ENCODE data around the gene MYO1B. TPM values are rescaled to one million over a fixed set of nuclear protein-coding genes. Genes with fewer than 3 reads are reported as not detected.

The MYO1B gene
- total and polyA plus RNA-seq, 2 donors from 2014 or later, result 24.5 to 64.8 TPM

DNA sequence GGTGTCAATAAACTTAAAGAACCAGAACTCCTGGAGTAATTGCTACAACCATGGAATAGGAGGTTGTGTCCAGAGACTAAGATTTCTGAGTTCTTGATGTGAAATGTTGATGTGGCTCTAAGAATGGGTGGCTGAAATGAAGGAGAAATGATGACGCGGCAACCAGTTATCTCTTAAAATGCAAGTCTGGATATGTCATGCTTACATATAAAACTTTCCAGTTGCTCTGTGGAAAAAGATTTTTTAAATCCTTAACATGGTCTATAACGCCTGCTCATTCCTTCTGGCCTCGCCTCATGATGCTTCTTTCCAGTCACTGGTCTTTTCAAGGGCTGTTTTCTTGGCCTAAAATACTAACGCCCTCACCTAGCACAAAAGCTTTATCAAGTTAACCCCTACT, 23.5 kb upstream of the MYO1B start:
- DNase-seq (no peak), FAIRE-seq (no peak)
- Histone ChIP-seq H3K27ac (ENCODE audit: low read depth in 2 of 2, low read length in 2 of 2) (no peak overlapping the region), H3K9me3 (ENCODE audit: control insufficient read depth in 2 of 3, insufficient read depth in 1 of 3, low read length in 3 of 3) (no peaks in the 10 kb centered on the region), H3K36me3 (ENCODE audit: control insufficient read depth in 2 of 3, insufficient read depth in 3 of 3, low read length in 3 of 3) (no peaks in the 10 kb centered on the region), H3K9ac (ENCODE audit: low read length in 3 of 3) (no peak overlapping the region), H3K4me3 (ENCODE audit: low read length in 3 of 3) (no peak overlapping the region), H3K4me1 (ENCODE audit: control insufficient read depth in 2 of 3, insufficient read depth in 2 of 3, low read depth in 1 of 3, low read length in 3 of 3) (no peaks in the 10 kb centered on the region), H3K27me3 (ENCODE audit: control insufficient read depth, insufficient read depth, low read length) (no peaks in the 10 kb centered on the region)
- TF ChIP-seq, protein P1, sequence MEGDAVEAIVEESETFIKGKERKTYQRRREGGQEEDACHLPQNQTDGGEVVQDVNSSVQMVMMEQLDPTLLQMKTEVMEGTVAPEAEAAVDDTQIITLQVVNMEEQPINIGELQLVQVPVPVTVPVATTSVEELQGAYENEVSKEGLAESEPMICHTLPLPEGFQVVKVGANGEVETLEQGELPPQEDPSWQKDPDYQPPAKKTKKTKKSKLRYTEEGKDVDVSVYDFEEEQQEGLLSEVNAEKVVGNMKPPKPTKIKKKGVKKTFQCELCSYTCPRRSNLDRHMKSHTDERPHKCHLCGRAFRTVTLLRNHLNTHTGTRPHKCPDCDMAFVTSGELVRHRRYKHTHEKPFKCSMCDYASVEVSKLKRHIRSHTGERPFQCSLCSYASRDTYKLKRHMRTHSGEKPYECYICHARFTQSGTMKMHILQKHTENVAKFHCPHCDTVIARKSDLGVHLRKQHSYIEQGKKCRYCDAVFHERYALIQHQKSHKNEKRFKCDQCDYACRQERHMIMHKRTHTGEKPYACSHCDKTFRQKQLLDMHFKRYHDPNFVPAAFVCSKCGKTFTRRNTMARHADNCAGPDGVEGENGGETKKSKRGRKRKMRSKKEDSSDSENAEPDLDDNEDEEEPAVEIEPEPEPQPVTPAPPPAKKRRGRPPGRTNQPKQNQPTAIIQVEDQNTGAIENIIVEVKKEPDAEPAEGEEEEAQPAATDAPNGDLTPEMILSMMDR (IDR thresholded peaks at IDR 0.05; ENCODE audit: borderline replicate concordance, extremely low read depth, insufficient read depth), result no peak
- intact Hi-C loops (cut with DNase I), result no loop called here

DNA sequence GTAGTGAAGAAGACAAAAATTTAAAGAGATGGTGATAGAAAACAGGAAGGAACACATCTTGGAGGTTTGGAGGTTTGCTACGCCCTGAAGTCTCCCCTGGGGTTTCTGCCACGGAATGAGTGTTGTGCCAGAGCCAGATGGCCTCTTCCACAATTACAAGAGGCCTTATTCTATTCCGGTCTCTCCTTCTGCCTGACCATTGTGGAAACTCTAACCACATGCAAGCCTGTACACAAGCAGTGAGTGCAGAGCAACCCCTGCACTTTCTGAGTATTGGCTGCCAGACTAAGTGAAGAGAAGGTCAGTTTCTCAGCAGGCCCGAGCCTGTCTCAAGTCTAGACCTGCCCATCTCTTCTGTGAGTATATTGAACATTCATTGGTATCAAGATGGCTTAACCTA, 22.7 kb upstream of the MYO1B start:
- H3K27ac ChIP-seq (ENCODE audit: low read depth in 2 of 2, low read length in 2 of 2), result peak overlapping the region in 1 of 2 donors; percentile 51
- H3K36me3 ChIP-seq (ENCODE audit: control insufficient read depth in 2 of 3, insufficient read depth in 3 of 3, low read length in 3 of 3), result no peaks in the 10 kb centered on the region
- H3K4me3 ChIP-seq (ENCODE audit: low read length in 3 of 3), result no peak overlapping the region
- FAIRE-seq (no peak), DNase-seq (no peak)
- H3K9ac ChIP-seq (ENCODE audit: low read length in 3 of 3), result no peak overlapping the region
- no peaks in the 10 kb centered on the region for H3K9me3 ChIP-seq (ENCODE audit: control insufficient read depth in 2 of 3, insufficient read depth in 1 of 3, low read length in 3 of 3)
- no peaks in the 10 kb centered on the region for H3K27me3 ChIP-seq (ENCODE audit: control insufficient read depth, insufficient read depth, low read length)
- TF ChIP-seq, protein P1 (IDR thresholded peaks at IDR 0.05; ENCODE audit: borderline replicate concordance, extremely low read depth, insufficient read depth), result no peak
- intact Hi-C loops (cut with DNase I), result no loop called here
- H3K4me1 ChIP-seq (ENCODE audit: control insufficient read depth in 2 of 3, insufficient read depth in 2 of 3, low read depth in 1 of 3, low read length in 3 of 3), result no peaks in the 10 kb centered on the region

DNA sequence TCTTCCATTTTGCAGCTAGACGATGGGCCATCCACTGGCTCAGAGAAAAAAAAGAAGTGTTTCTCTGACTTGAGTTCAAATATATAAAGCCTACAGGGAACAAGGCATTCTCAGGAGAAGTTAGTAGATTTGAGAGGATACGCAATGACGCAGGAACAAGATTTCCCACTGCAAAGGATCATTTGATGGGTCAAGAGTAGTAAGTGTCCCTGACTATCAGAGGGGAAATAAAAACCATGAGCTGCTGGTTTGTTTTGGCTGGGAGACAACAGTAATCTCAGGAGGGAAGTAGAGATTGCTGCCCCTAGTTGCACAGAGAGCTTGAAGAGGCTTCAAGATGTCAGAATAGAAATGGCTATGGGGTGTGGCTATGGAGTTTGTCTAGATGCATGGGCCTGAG, 22.3 kb upstream of the MYO1B start:
- no peaks in the 10 kb centered on the region for H3K9me3 ChIP-seq (ENCODE audit: control insufficient read depth in 2 of 3, insufficient read depth in 1 of 3, low read length in 3 of 3)
- TF ChIP-seq, protein P1 (IDR thresholded peaks at IDR 0.05; ENCODE audit: borderline replicate concordance, extremely low read depth, insufficient read depth), result no peak
- no peak for DNase-seq
- H3K4me1 ChIP-seq (ENCODE audit: control insufficient read depth in 2 of 3, insufficient read depth in 2 of 3, low read depth in 1 of 3, low read length in 3 of 3), result no peaks in the 10 kb centered on the region
- no peak overlapping the region for H3K9ac ChIP-seq (ENCODE audit: low read length in 3 of 3)
- H3K36me3 ChIP-seq (ENCODE audit: control insufficient read depth in 2 of 3, insufficient read depth in 3 of 3, low read length in 3 of 3), result no peaks in the 10 kb centered on the region
- H3K27ac ChIP-seq (ENCODE audit: low read depth in 2 of 2, low read length in 2 of 2), result peak overlapping the region in 1 of 2 donors; percentile 51
- intact Hi-C loops (cut with DNase I), result no loop called here
- no peak overlapping the region for H3K4me3 ChIP-seq (ENCODE audit: low read length in 3 of 3)
- H3K27me3 ChIP-seq (ENCODE audit: control insufficient read depth, insufficient read depth, low read length), result no peaks in the 10 kb centered on the region
- FAIRE-seq, result no peak

DNA sequence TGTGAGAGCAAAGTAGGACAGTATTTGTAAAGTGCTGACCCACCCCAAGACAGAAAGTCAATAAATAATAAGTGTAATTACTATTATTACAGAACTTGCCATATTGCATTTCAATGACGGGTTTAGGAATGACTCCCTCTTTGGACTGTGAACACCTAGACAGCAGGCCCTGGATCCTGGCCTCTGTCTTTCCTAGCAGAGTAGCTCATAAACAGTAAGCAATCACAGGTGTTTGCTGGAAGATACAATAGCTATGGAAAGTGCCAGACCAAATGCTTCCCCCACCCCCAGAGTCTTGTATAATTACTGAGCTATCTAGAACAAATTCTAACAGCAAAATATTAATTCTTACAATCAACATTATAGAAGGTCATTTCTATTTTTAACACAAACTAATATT, 20.1 kb upstream of the MYO1B start:
- Histone ChIP-seq H3K36me3 (ENCODE audit: control insufficient read depth in 2 of 3, insufficient read depth in 3 of 3, low read length in 3 of 3) (no peaks in the 10 kb centered on the region), H3K9ac (ENCODE audit: low read length in 3 of 3) (no peak overlapping the region)
- intact Hi-C loops (cut with DNase I), result no loop called here

More for the DNA sequence above, 20.1 kb upstream of the MYO1B start:
- Histone ChIP-seq H3K27me3 (ENCODE audit: control insufficient read depth, insufficient read depth, low read length) (no peaks in the 10 kb centered on the region), H3K9me3 (ENCODE audit: control insufficient read depth in 2 of 3, insufficient read depth in 1 of 3, low read length in 3 of 3) (no peaks in the 10 kb centered on the region), H3K27ac (ENCODE audit: low read depth in 2 of 2, low read length in 2 of 2) (no peak overlapping the region), H3K4me3 (ENCODE audit: low read length in 3 of 3) (no peak overlapping the region), H3K4me1 (ENCODE audit: control insufficient read depth in 2 of 3, insufficient read depth in 2 of 3, low read depth in 1 of 3, low read length in 3 of 3) (no peaks in the 10 kb centered on the region)
- TF ChIP-seq, protein P1 (IDR thresholded peaks at IDR 0.05; ENCODE audit: borderline replicate concordance, extremely low read depth, insufficient read depth), result no peak
- no peak for DNase-seq
- FAIRE-seq, result no peak
